ENCODE data around the gene MCF2L.

DNA sequence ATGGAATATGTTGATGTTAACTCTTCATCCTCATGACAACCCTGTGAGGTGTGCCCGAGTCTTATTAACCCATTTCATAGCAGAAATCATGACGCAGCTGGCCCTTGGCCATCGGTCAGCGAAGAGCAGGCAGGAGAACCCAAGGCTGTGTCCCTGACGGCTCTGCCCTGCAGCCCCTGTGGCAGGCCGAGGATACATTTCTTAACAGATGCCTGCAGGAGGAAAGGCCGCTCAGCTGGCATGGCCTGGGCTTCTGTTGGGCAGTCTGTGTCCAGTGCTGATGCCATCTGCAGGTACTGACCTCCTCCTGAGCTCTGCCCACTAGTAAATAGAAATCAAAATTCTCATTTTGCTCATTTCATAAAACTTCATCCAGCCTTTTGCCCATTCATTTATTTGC is 35.4 kb upstream of the MCF2L start:
- TF ChIP-seq, protein P1, sequence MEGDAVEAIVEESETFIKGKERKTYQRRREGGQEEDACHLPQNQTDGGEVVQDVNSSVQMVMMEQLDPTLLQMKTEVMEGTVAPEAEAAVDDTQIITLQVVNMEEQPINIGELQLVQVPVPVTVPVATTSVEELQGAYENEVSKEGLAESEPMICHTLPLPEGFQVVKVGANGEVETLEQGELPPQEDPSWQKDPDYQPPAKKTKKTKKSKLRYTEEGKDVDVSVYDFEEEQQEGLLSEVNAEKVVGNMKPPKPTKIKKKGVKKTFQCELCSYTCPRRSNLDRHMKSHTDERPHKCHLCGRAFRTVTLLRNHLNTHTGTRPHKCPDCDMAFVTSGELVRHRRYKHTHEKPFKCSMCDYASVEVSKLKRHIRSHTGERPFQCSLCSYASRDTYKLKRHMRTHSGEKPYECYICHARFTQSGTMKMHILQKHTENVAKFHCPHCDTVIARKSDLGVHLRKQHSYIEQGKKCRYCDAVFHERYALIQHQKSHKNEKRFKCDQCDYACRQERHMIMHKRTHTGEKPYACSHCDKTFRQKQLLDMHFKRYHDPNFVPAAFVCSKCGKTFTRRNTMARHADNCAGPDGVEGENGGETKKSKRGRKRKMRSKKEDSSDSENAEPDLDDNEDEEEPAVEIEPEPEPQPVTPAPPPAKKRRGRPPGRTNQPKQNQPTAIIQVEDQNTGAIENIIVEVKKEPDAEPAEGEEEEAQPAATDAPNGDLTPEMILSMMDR (conservative IDR thresholded peaks at IDR 0.05; ENCODE audit: low read depth in 2 of 2), result no peak
- TF ChIP-seq POLR2AphosphoS5 (IDR thresholded peaks at IDR 0.05; ENCODE audit: low read depth) (no peak), ZNF462 (CRISPR knock-in tag; IDR thresholded peaks at IDR 0.05) (no peak), EZH2 (IDR thresholded peaks at IDR 0.05; ENCODE audit: low read depth, unreplicated experiment) (no peak), EZH2phosphoT487 (IDR thresholded peaks at IDR 0.05; ENCODE audit: unreplicated experiment) (no peak), CREB1 (CRISPR knock-in tag; IDR thresholded peaks at IDR 0.05; ENCODE audit: low read depth) (no peak), REST (IDR thresholded peaks at IDR 0.05; ENCODE audit: unreplicated experiment) (no peak)
